Kidney capillary endothelial cell (primary cell): ENCODE results near the gene IFNA14.
"Not testable (repeated sequence)": the region's sequence is repeated elsewhere in the genome, so short reads cannot be mapped to it uniquely, and the experiment has no call there.

Experiments used
- DNase-seq: peaks from one replicate; pipeline ENCODE4 v3.0.0-alpha.2; 2018; ENCODE audit warnings: low spot score

The IFNA14 gene

GRCh38 chr9:21239911-21240310 lies at the start of gene IFNA14:
Gene IFNA14 (minus strand): TSS chr9:21240005. CDS start chr9:21239935, 70 bp downstream.
- DNase-seq, result no peak

DNA sequence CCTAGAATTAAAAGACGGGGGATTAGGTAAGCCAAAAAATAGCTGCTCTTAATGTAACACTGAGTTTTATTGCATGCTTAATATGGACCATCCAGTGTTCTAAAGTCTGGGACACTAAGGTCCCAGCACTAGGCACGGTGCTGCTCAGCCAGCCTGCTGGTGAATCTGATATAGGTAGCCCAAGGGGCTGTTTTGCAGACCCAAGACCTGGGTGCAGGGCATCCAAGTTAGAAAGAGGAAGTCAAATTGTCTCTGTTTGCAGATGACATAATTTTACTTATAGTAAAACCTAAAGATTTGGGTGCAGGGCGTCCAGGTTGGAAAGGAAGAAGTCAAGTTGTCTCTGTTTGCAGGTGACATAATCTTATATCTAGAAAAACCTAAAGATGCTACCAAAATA lies 47.5 kb upstream of the IFNA14 start:
- no peak for DNase-seq

DNA sequence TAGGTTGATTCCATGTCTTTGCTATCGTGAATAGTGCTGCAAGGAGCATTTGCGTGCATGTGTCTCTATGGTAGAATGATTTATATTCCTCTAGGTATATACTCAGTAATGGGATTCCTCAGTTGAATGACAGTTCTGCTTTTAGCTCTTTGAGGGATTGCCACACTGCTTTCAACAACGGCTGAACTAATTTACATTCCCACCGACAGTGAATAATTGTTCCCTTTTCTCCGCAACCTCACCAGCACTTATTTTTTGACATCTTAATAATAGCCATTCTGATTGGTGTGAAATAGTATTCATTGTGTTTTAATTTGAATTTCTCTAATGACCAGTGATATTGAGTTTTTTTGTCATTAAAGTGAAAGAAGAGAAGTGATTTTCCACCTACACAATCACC lies 46.9 kb upstream of the IFNA14 start:
- DNase-seq, result no peak

DNA sequence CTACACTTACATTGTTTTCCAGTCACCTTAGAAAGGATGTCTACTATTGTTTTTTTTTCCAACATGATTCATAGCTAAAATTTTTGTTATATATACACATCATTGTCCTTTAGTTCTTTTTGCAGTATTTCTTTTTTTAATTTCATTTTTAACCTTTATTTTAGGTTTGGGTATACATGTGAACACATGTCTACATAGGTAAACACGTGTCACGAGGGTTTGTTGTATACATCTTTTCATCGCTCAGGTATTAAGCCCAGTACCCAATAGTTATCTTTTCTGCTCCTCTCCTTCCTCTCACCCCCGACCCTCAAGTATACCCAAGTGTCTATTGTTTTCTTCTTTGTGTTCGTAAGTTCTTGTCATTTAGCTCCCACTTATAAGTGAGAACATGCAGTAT lies 46.3 kb upstream of the IFNA14 start:
- DNase-seq, result no peak

GRCh38 chr9:21281275-21281674 lies 41.5 kb upstream of the IFNA14 start:
- no peak for DNase-seq

- DNase-seq, result no peak
Measured at GRCh38 chr9:21268347-21268657, 28.5 kb upstream of the IFNA14 start.

GRCh38 chr9:21267485-21268346 lies 27.9 kb upstream of the IFNA14 start:
- DNase-seq, result no peak

GRCh38 chr9:21266733-21267484 lies 27.1 kb upstream of the IFNA14 start:
- no peak for DNase-seq

DNA sequence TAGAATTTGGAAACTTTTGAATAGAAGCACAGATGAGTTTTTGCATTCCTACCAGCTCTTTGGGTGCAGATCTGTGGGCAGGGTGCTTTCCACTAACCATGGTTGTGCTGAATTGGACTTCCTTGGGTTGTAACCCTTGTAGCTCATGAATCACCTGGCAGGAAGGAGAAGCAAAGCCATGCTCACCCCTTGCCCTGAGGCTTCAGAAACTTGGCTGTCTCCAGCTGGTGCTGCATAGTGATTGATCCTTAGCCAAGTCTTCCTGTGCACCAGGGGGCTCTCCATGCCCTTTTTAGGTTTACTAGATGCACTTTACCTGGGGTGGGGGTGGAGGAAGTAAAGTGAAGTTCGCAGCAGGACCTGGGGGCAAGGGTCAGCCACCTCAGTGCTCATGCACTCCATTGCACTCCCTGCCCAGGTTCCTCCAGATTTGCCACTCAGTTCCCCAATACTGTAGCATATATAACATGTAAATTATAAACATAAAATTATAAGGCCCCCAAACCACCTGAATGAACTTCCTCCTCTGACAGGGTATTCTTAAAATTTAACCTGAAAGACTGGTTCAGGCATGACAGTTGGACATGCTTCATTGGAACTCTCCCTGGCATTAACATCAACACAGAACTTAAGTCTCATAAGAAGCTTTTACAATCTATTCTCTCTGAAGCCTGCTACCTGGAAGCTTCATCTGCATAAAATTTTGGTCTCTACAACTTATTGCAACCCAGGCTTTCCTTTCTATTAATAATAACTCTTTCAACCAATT lies 25.8 kb upstream of the IFNA14 start:
- no peak for DNase-seq

- DNase-seq, result no peak
Measured at GRCh38 chr9:21255538-21256212, 15.9 kb upstream of the IFNA14 start.

DNA sequence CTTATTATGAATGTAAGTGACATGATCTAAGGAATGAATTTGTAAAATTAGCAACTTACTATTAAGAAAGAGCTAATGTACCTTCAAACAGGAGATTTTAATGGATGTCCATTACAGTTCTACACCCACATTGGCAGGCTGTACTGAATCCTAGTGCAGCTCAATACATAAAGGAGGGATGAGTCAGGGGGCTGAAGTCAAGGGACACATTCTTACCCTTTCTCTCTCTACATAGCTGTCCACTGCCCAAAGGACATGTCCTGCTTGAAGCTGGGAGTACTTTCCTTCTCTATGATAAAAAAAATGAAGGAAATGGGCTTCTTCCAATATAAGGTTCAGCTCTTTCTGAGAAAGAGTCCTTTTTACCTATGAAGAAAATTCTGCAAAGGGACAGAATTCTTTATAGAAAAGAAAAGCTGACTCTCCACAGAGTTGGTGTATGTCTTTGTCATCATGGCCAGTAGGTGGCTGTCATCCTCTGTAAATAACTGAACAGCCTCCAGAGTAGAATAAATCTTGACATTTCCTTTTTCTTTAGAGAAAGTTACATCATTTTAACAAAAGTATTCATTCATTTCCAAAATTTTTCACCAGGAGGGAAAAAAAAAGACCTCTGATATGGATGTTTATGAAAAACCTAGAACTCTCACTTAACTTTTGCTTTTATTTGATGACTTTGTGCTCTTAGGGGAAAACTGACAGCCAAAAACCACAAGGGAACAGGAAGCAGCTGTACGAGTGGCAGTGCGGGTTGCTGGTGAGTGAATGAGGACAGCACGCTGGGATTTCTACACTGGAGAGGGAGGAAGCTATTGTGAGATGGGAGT lies 13.1 kb upstream of the IFNA14 start:
- peak; percentile 65 for DNase-seq

GRCh38 chr9:21251638-21252037 lies 11.8 kb upstream of the IFNA14 start:
- DNase-seq, result no peak

- DNase-seq, result no peak
Measured at GRCh38 chr9:21251190-21251589, 11.4 kb upstream of the IFNA14 start.

- DNase-seq, result no peak
Measured at GRCh38 chr9:21244836-21245235, 5.0 kb upstream of the IFNA14 start.

DNA sequence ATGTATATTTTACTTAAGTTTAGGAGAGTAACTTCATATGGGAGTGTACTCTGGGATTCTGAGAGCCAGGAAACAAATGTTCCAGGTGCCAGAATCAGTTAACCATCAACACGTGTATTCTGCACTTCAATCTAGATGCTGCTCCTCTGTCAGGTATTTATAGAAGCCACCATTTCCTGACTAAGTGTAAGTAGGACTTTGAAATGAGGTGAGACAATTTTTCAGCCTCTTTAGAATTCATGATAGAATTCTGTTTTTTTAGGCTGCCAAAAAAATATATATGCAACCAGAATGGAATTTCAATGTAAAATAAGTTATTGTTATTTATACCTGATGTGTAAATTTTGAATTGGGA lies 3.5 kb downstream of the IFNA14 start:
- not testable (repeated sequence) for DNase-seq

- DNase-seq, result peak; percentile 59
Measured at GRCh38 chr9:21235468-21236359, 4.1 kb downstream of the IFNA14 start.

DNA sequence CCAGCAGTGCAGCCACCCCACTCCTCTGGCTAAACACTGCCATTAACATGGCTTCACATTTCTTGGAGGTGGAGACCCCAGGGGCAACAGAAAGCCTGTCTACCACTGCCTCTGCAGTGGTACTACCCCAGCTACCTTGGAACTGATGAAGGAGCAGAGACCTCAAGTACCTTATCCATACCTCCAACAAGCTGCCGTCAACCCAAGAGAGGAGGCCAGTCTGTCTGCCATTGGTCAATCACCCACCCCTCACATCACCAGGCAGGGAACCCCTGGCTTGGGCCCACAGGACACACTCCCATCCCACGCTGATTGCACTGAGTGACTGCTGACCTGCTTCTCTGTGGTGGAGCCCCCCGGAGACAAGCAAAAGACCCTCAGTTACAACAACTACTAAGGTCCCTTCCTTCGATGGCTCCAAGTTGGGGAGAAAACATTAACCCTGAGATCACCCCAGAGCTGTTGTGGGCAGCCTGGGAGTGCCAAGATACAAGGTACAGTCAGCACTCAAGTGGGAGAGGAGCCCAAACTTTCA lies 5.6 kb downstream of the IFNA14 start:
- DNase-seq, result no peak

DNA sequence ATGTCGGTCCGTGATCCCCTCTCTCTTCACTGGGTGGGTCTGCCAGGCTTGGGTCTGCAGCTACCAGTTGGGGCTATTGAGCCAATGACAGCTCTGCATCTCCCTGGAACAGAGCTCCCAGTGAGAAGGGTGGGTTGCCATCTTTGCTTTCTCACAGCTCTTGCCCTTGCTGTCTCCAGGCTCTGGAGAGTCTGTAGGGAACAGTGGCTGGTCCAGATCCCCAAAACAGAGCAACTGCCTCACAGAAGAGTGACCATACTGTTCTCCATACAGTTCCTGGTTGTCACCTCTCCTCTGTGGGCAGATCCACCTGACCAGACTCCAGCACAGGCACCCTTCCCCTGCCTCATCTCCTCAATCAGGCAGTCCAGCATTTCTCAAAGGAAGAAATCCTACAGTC lies 6.5 kb downstream of the IFNA14 start:
- DNase-seq, result no peak

GRCh38 chr9:21228122-21228521 lies 11.7 kb downstream of the IFNA14 start, which contains the start of gene IFNA17:
Gene IFNA17 (minus strand): TSS chr9:21228222. CDS start chr9:21228173, 49 bp downstream.
- no peak for DNase-seq

GRCh38 chr9:21217211-21217610 lies 22.6 kb downstream of the IFNA14 start, which contains the start of gene IFNA16:
Gene IFNA16 (minus strand): TSS chr9:21217311. CDS start chr9:21217305, 6 bp downstream.
- DNase-seq, result not testable (repeated sequence)
